Ishikawa (cell line): Measurements from ENCODE around the gene NUB1.

Experiments
- CEBPB ChIP-seq: IDR thresholded peaks from 2 replicates; pipeline ENCODE4 v1.6.1; 2012
- CREB1 ChIP-seq: IDR thresholded peaks from 2 replicates; pipeline ENCODE4 v1.6.1; 2012; ENCODE audit warnings: low read depth
- EGR1 ChIP-seq: IDR thresholded peaks from 2 replicates; pipeline ENCODE4 v1.6.1; 2012
- EP300 ChIP-seq: IDR thresholded peaks from 2 replicates; pipeline ENCODE4 v1.6.1; 2012; ENCODE audit warnings: borderline replicate concordance
- FOXM1 ChIP-seq: IDR thresholded peaks from 2 replicates; pipeline ENCODE4 v1.6.1; 2012; ENCODE audit warnings: low read depth, borderline replicate concordance
- MAX ChIP-seq: IDR thresholded peaks from 2 replicates; pipeline ENCODE4 v1.6.1; 2012
- NFIC ChIP-seq: IDR thresholded peaks from 2 replicates; pipeline ENCODE4 v1.6.1; 2012
- RAD21 ChIP-seq: IDR thresholded peaks from 2 replicates; pipeline ENCODE4 v1.6.1; 2012; ENCODE audit warnings: low read depth
- REST ChIP-seq: IDR thresholded peaks from 2 replicates; pipeline ENCODE4 v1.6.1; 2012; ENCODE audit warnings: low read depth, mild to moderate bottlenecking
- TAF1 ChIP-seq: IDR thresholded peaks from 2 replicates; pipeline ENCODE4 v1.6.1; 2012; ENCODE audit warnings: low read depth, mild to moderate bottlenecking
- TCF12 ChIP-seq: IDR thresholded peaks from 2 replicates; pipeline ENCODE4 v1.6.1; 2012; ENCODE audit warnings: low read depth
- TEAD4 ChIP-seq: IDR thresholded peaks from 2 replicates; pipeline ENCODE4 v1.6.1; 2012
- USF1 ChIP-seq: IDR thresholded peaks from 2 replicates; pipeline ENCODE4 v1.6.1; 2012
- YY1 ChIP-seq: IDR thresholded peaks from 2 replicates; pipeline ENCODE4 v1.6.1; 2012; ENCODE audit warnings: low read depth
- ZBTB7A ChIP-seq: IDR thresholded peaks from 2 replicates; pipeline ENCODE4 v1.6.1; 2012; ENCODE audit warnings: low read depth

The NUB1 gene

DNA sequence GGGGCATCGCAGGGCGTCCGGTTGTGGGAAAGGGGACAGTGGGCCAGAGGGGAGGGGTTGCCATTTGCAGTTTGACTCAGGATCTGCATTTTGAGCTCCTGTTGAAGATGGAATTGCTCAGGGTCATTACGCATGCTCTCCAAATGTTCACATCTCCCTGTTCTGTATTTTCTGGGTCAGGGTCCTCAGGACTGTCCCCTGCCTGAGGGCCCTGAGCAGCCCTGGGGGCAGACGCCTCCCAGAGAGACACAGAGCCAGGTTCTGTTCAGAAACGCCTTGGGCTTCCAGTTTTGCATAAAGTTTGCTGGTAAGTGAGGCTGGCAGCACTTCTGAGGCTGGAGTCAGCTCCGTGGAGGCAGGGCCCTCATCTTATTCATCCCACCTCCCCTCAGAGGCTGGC is 34.1 kb upstream of the NUB1 start:
- no peak for TF ChIP-seq TAF1
- TF ChIP-seq NFIC = no peak
- TF ChIP-seq MAX = no peak
- TF ChIP-seq FOXM1 = no peak
- no peak for TF ChIP-seq RAD21
- no peak for TF ChIP-seq YY1
- no peak for TF ChIP-seq CREB1

DNA sequence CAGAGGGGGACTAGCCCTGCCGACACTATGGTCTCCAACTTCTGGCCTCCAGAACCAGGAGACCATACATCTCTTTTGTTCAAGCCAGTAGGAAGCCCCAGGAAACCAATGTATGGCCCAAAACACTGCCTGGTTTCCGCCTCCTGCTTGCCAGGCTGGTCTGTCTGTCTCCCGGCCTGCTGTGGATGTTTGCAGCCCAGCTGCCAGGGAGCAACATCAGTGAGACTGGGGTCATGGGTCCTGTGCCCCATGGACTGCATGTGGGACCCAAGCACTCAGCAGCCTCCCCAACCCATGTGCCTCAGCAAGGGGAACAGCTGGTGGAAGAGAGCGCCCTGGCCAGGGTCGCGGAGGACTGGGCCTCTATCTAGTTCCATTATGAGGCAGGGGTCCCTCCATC is 33.4 kb upstream of the NUB1 start:
- TF ChIP-seq CREB1 = no peak
- TF ChIP-seq TCF12 = no peak
- TF ChIP-seq RAD21 = no peak
- no peak for TF ChIP-seq CEBPB
- TF ChIP-seq TAF1 = no peak
- no peak for TF ChIP-seq NFIC
- no peak for TF ChIP-seq TEAD4
- no peak for TF ChIP-seq REST
- TF ChIP-seq EGR1 = no peak
- TF ChIP-seq EP300 = no peak
- no peak for TF ChIP-seq MAX
- TF ChIP-seq USF1 = no peak
- no peak for TF ChIP-seq YY1
- no peak for TF ChIP-seq FOXM1
- TF ChIP-seq ZBTB7A = no peak

DNA sequence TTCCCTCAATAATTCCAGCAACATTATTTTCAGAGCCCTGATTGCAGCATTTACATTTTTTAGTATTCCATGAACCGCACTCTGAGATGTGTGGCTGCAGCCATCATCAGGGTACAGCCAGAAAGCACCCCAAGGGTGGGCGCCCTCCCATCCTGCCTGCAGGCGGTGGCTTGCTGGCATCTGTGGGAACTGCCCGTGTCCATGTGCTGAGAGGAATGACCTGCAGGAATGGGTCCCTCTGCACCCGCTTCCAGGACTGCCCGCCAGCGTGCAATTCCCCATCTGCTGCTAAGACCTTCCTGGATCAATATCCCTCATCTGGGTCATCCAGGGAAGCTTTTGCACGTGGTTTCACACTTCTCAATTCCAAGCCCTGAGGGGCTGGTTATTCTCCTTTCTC is 32.8 kb upstream of the NUB1 start:
- TF ChIP-seq FOXM1 = no peak
- no peak for TF ChIP-seq CEBPB
- no peak for TF ChIP-seq RAD21
- no peak for TF ChIP-seq CREB1
- TF ChIP-seq EGR1 = no peak
- TF ChIP-seq ZBTB7A = no peak
- no peak for TF ChIP-seq NFIC
- TF ChIP-seq TAF1 = no peak
- no peak for TF ChIP-seq EP300

GRCh38 chr7:151309311-151309710 is 32.3 kb upstream of the NUB1 start:
- TF ChIP-seq FOXM1 = no peak
- no peak for TF ChIP-seq EP300
- no peak for TF ChIP-seq NFIC
- TF ChIP-seq TCF12 = no peak
- no peak for TF ChIP-seq CEBPB
- no peak for TF ChIP-seq RAD21
- no peak for TF ChIP-seq YY1
- TF ChIP-seq ZBTB7A = no peak
- TF ChIP-seq MAX = no peak
- TF ChIP-seq EGR1 = no peak
- no peak for TF ChIP-seq TAF1
- no peak for TF ChIP-seq REST
- TF ChIP-seq USF1 = no peak
- TF ChIP-seq TEAD4 = no peak

DNA sequence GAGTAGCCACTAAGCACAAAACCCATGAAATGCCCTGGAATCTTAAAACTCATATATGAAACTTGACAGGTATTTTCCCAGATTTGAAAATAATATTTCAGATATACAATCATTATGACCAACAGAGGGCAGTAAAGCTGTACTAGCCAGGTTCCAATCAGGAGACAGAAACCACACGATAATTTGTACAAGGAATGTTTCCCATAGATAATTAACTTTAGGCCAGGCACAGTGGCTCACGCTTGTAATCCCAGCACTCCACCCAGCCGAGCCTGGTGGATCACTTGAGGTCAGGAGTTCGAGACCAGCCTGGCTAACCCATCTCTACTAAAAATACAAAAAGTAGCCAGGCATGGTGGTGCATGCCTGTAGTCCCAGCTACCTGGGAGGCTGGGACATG is 31.0 kb upstream of the NUB1 start:
- TF ChIP-seq YY1 = no peak
- peak; percentile 41 for TF ChIP-seq RAD21

DNA sequence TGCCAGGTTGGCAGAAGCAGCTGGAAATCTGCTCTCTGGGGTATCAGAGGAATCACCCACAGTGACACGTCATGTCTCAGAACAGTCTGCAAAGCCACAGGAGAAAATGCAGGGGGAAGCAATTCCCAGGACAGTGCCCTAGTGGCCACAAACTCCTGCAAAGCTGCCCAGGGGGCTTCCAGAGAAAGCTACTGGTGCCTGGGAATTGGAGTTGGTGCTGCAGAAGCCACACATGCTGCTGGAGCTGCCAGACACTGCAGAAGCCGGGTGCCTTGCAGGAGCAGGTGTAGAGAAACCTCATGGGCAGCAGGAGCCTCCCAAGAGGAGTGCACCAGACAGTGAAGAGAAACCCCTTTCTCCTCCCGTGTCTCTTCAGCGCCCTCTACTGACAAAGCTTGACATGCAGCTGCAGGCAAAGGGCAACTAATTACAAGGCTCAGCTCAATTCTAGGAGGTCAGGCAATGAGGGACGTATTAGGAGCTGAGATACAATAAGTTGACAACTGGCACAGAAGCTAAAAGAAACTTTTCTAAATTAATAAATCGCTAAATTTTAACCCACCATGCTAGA is 30.2 kb upstream of the NUB1 start:
- TF ChIP-seq YY1 (no peak), EP300 (no peak), CEBPB (no peak), RAD21 (peak; percentile 30; the same call in 1 of the 2 replicates)
